GM12874 (cell line): Measurements from ENCODE around the gene LILRB5.

Experiments
- TF ChIP-seq, protein P1 (sequence below): IDR thresholded peaks from 2 replicates; pipeline ENCODE4 v1.5.1; 2011; ENCODE audit warnings: low read depth, mild to moderate bottlenecking, control low read depth, low read length, moderate library complexity; ENCODE audit not compliant: insufficient read depth

The LILRB5 gene

DNA sequence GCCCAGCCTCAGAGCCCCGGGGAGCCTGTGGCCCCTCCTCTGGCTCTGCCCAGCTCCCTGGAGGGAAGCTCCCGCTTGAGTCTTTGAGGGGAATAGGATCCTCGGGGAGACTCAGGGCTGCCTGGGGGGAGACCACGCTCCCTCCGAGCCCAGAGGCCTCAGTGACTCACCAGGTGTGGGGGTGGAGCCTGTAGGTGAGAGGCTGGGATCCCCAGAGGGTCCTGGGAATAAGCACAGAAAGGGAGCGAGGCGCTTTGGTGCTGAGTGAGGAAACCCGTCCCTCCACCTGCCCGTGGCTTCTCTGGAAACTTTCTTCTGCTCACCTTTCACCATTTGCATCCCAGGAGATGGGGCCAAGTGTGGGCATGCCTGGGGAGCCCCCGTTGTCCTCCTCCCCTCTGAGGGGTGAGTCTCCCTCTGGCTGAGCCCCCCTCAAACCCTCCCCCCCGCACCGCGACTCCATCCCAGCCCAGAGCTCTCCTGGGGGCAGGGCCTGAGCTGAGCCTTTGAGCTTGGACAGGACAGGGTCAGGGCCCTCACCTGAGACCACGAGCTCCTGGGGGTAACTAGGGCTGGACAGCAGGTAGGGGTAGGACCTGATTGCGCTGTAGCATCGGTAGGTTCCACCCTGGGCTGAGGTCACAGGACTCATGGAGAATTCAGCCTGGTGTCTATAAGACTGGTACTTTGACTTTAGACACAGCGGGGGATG, 2.7 kb downstream of the LILRB5 start:
- TF ChIP-seq, protein P1, sequence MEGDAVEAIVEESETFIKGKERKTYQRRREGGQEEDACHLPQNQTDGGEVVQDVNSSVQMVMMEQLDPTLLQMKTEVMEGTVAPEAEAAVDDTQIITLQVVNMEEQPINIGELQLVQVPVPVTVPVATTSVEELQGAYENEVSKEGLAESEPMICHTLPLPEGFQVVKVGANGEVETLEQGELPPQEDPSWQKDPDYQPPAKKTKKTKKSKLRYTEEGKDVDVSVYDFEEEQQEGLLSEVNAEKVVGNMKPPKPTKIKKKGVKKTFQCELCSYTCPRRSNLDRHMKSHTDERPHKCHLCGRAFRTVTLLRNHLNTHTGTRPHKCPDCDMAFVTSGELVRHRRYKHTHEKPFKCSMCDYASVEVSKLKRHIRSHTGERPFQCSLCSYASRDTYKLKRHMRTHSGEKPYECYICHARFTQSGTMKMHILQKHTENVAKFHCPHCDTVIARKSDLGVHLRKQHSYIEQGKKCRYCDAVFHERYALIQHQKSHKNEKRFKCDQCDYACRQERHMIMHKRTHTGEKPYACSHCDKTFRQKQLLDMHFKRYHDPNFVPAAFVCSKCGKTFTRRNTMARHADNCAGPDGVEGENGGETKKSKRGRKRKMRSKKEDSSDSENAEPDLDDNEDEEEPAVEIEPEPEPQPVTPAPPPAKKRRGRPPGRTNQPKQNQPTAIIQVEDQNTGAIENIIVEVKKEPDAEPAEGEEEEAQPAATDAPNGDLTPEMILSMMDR: no peak

DNA sequence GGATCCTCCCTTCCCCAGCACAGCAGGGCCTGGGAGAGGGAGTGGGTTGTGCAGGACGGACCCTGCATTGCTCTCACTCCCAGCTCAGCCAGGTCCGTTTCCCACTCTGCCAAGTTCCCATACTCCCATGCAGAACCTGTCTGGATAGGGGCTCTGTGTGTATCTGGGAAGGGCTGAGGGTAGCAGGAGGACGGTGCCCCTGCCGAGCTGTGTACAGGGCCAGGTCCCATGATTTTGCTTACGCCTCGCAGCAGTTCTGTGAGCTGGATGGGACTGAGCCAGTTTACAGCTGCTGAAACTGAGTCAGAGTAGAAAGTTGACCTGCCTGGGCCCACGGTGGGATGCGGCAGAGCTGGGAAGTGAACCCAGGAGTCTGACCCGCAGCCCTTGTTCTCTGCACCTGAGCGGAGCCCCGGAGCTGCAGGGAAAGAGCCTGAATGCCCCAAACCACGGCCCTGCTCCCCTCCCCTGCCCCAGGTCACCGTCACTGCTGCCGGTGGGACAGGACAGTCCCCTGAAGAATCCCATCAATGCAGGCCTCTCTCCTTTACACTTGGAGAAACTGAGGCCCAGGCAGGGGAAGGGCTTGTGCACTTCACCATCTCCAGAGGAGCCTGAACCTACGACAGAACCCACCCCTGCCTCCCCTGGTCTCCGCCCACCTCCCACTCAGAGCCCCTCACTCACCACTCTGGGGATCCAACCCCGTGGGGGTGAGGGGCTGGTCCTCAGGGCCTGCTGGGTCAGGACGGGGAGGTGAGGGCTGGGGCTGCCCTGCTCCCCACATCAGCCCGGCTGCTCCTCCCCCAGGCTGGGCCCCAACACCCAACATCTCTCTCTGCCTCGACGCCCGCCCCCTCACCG, 3.5 kb downstream of the LILRB5 start:
- TF ChIP-seq, protein P1: no peak

DNA sequence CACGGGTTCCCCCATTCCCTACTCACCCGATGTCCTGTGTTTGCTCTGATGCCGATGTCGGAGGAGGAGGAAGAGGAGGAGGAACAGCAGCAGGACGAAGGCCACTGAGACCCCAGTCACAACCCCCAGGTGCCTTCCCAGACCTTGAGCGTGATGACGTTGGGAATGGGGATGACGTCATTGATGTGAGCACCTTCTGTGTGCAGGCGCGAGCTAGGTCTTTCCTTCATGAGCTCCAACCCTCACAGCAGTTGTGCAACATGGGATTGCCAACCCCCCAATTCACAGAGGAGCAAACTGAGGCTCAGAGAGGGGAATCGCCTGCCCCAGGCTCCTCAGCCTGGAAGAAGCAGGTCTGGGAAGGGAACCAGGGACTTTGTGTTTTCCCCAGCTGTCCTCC, 4.2 kb downstream of the LILRB5 start:
- TF ChIP-seq, protein P1: no peak

DNA sequence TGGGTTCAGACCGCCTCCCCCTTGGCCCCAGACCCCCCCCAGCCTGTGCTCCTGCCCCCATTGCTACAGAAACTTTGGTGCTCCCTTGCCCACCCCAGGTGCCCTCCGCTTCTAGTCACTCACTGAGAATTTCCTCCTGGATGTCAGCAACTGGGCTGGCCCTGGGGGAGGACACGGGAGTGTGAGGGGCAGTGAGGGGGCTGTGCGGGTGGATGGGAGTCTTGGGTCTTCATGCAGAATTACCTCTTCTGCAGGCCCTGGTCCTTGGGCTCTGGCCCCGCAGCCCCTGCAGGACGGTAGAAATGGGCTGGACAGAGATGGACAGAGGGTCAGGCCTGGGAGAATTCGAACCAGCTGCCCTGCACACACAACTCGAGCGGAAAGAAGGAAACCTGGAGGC, 4.8 kb downstream of the LILRB5 start:
- TF ChIP-seq, protein P1: no peak

DNA sequence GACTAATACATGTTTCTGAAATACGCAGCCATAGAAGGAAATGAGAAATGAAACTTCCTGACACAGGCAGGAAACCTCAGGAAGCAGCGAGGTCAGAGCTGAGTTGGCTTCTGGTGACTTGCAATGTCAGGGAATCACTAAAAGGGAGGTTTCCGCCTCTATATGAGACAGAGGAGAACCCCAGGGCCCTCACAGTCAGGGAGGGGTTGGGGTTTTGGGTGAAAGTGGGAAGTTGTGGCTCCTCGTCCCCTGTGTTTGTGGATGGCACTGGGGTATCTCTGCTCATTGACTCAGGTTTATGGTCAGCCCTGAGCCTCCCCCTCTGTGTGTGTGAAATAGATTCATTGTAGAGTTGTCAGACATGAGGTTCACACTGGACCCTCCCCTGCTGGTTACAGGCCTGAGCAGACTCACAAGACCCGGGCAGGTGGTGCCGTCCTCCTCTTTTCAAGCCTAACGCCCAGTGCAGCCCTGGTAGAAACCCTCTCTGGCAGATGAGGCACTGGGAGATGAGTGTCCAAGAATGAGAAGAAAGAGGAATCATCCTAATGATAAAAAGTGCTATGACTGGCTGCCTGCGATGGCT, 9.0 kb downstream of the LILRB5 start:
- TF ChIP-seq, protein P1: no peak

DNA sequence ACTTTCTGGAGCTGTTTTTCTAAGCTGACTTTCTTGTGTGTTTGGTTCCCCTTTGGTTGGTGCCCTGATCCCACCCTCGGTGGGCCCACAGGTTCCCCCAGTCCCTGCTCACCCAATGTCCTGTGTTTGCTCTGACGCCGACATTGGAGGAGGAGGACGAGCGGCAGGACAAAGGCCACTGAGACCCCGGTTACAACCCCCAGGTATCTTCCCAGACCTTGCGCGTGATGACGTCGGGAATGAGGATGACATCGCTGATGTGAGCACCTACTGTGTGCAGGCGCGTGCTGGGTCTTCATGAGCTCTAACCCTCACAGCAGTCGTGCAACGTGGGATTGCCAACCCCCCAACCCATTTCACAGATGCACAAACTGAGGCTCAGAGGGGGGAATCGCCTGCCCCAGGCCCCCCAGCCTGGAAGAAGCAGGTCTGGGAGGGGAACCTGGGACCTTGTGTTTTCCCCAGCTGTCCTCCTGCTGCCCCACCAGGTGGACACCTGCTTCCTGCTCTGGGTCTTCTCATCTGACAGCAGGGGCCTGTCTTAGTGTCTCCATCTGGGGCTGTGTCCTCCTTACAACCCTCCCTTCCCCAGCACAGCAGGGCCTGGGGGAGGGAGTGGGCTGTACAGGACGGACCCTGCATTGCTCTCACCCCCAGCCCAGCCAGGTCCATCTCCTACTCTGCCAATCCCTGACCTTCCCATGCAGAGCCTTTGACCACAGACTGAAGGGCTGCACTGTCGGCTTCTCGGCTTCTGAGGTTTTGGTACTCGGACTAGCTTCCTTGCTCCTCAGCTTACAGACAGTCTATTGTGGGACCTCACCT, 9.8 kb downstream of the LILRB5 start:
- TF ChIP-seq, protein P1: no peak

DNA sequence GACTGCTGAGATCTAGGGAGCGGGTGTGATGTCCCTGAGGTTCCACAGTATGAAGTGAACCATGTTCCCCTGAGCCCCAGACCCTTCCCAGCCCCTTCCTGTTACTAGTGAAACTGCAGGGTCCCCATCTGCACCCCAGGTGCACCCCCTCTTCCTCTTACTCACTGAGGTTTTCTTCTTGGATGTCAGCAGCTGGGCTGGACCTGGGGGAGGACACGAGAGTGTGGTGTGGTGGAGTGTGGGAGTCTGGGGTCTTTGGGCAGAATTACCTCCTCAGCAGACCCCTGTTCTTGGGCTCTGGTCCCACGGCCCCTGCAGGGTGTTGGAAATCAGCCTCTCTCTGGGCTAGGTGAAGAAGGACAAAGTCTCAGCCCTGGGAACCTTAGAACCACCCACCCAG, 11.1 kb downstream of the LILRB5 start:
- TF ChIP-seq, protein P1: no peak
